Measurements from ENCODE around the gene RGL2. TPM values are rescaled to one million over a fixed set of nuclear protein-coding genes. Genes with fewer than 3 reads are reported as not detected.
"Not testable (repeated sequence)": the region's sequence is repeated elsewhere in the genome, so short reads cannot be mapped to it uniquely, and the experiment has no call there.

RGL2 gene
- polyA plus RNA-seq, 1 experiment: 21.9 TPM

- peak overlapping the region; percentile 50 for H3K4me3 ChIP-seq (ENCODE audit: low read depth, low read length)
- no peaks in the 10 kb centered on the region for H3K27me3 ChIP-seq (ENCODE audit: control insufficient read depth, insufficient read depth, low read length)
- POLR2A ChIA-PET: interaction anchor here (0.5 to 3.2 kb wide), 13 partner anchors 11 to 1603 kb away, joined by 3 to 18 read pairs (median 7); partner anchors contain the start of genes PFDN6, RGL2, RING1 and WDR46
- DNase-seq (ENCODE audit: low read depth, low spot score): no peak
- CTCF ChIA-PET: interaction anchor here (0.5 to 2.0 kb wide), 4 partner anchors 11 to 129 kb away, joined by 3 to 8 read pairs (median 4); partner anchors contain the start of gene WDR46
- H3K27ac ChIP-seq (ENCODE audit: low read depth, low read length): peak overlapping the region; percentile 68
- TF ChIP-seq CTCF (IDR thresholded peaks at IDR 0.05; ENCODE audit: low read depth, low read length): no peak
- H3K9me3 ChIP-seq (ENCODE audit: control insufficient read depth, insufficient read depth, low read length): no peaks in the 10 kb centered on the region
Observed at GRCh38 chr6:33277663-33278391, 20.9 kb downstream of the RGL2 start.

- ChIA-PET CTCF (interaction anchor here (1.2 to 2.0 kb wide), 3 partner anchors 12 to 130 kb away, joined by 4 to 8 read pairs (median 4); partner anchors contain the start of gene WDR46), POLR2A (interaction anchor here (0.6 to 3.2 kb wide), 11 partner anchors 11 to 306 kb away, joined by 3 to 18 read pairs (median 7); partner anchors contain the start of genes PFDN6, RGL2, RING1 and WDR46)
- DNase-seq (ENCODE audit: low read depth, low spot score): no peak
- Histone ChIP-seq H3K27ac (ENCODE audit: low read depth, low read length) (peak within 1 kb of the TSS; percentile 68), H3K4me3 (ENCODE audit: low read depth, low read length) (peak within 1 kb of the TSS; percentile 50), H3K27me3 (ENCODE audit: control insufficient read depth, insufficient read depth, low read length) (no peaks in the 10 kb centered on the region), H3K9me3 (ENCODE audit: control insufficient read depth, insufficient read depth, low read length) (no peaks in the 10 kb centered on the region)
- TF ChIP-seq CTCF (IDR thresholded peaks at IDR 0.05; ENCODE audit: low read depth, low read length): peak; percentile 45
Observed at GRCh38 chr6:33276864-33277662, 21.7 kb downstream of the RGL2 start, which contains the start of gene B3GALT4. Gene B3GALT4, plus strand, starts transcription at chr6:33277123. Its CDS starts 297 bp downstream, at chr6:33277420.

- Histone ChIP-seq H3K27me3 (ENCODE audit: control insufficient read depth, insufficient read depth, low read length) (no peaks in the 10 kb centered on the region), H3K27ac (ENCODE audit: low read depth, low read length) (peak overlapping the region; percentile 11), H3K9me3 (ENCODE audit: control insufficient read depth, insufficient read depth, low read length) (no peaks in the 10 kb centered on the region), H3K4me3 (ENCODE audit: low read depth, low read length) (peak overlapping the region; percentile 50)
- POLR2A ChIA-PET: interaction anchor here (1.7 to 3.2 kb wide), 5 partner anchors 13 to 305 kb away, joined by 6 to 18 read pairs (median 9); partner anchors contain the start of genes PFDN6, RGL2, WDR46 and ZBTB22
- DNase-seq (ENCODE audit: low read depth, low spot score): no peak
- CTCF ChIA-PET: interaction anchor here (1.2 kb wide), 1 partner anchor 12 kb away, joined by 4 read pairs; the partner anchor contains the start of gene WDR46
- no peak for TF ChIP-seq CTCF (IDR thresholded peaks at IDR 0.05; ENCODE audit: low read depth, low read length)
Observed at GRCh38 chr6:33276581-33276863, 22.2 kb downstream of the RGL2 start.

GRCh38 chr6:33275795-33276580 is 22.8 kb downstream of the RGL2 start:
- ChIA-PET POLR2A (interaction anchor here (1.7 to 3.2 kb wide), 5 partner anchors 13 to 305 kb away, joined by 6 to 18 read pairs (median 9); partner anchors contain the start of genes PFDN6, RGL2, WDR46 and ZBTB22), CTCF (interaction anchor here (1.1 kb wide), 1 partner anchor 13 kb away, joined by 3 read pairs; the partner anchor contains the start of gene WDR46)
- not testable (repeated sequence) for H3K9me3 ChIP-seq (ENCODE audit: control insufficient read depth, insufficient read depth, low read length); H3K27me3 ChIP-seq (ENCODE audit: control insufficient read depth, insufficient read depth, low read length); DNase-seq (ENCODE audit: low read depth, low spot score)
- peak overlapping the region; percentile 50 for H3K4me3 ChIP-seq (ENCODE audit: low read depth, low read length)
- peak overlapping the region; percentile 11 for H3K27ac ChIP-seq (ENCODE audit: low read depth, low read length)

All from AG04450 (cell line).